HepG2 (cell line): ENCODE measurements around the gene CDKN2AIP. TPM values are rescaled to one million over a fixed set of nuclear protein-coding genes. Genes with fewer than 3 reads are reported as not detected.

ENCODE experiments used
- BORCS8-MEF2B ChIP-seq: sonication (generic); formaldehyde crosslinking; IDR thresholded peaks from 2 replicates; pipeline ENCODE4 v1.8.0; 2022; ENCODE audit warnings: mild to moderate bottlenecking, missing genetic modification reagents
- DR1 ChIP-seq: sonication (generic); formaldehyde crosslinking; IDR thresholded peaks from 2 replicates; pipeline ENCODE4 v1.8.0; 2021; ENCODE audit warnings: mild to moderate bottlenecking, missing genetic modification reagents, inconsistent platforms
- POLR2A ChIP-seq, 2 experiments: IDR thresholded peaks; 2 replicates each; pipeline ENCODE4 v1.6.1; 2011; ENCODE audit warnings: low read depth in 2 of 2, low read length in 2 of 2, mild to moderate bottlenecking in 1 of 2, moderate library complexity in 1 of 2; ENCODE audit not compliant: insufficient read depth in 1 of 2
- RFX1 ChIP-seq: fragments of 450-650 bp; IDR thresholded peaks from 2 replicates; pipeline ENCODE4 v1.6.1; 2017
- RXRA ChIP-seq: sonication (generic); formaldehyde crosslinking; IDR thresholded peaks from 2 replicates; pipeline ENCODE4 v1.5.1; 2020; ENCODE audit warnings: missing genetic modification reagents
- ZFP37 ChIP-seq: sonication (generic); formaldehyde crosslinking; IDR thresholded peaks from 2 replicates; pipeline ENCODE4 v1.4.0; 2020; ENCODE audit warnings: missing genetic modification reagents, borderline replicate concordance
- ZNF431 ChIP-seq: sonication (generic); formaldehyde crosslinking; IDR thresholded peaks from 2 replicates; pipeline ENCODE4 v1.9.0; 2022; ENCODE audit warnings: missing genetic modification reagents, low read depth, mild to moderate bottlenecking, borderline replicate concordance
- ZNF577 ChIP-seq: sonication (generic); formaldehyde crosslinking; IDR thresholded peaks from 2 replicates; pipeline ENCODE4 v1.4.0; 2020; ENCODE audit warnings: mild to moderate bottlenecking, low read depth, missing genetic modification reagents, borderline replicate concordance
- ZNF644 ChIP-seq: IDR thresholded peaks from 2 replicates; pipeline ENCODE4 v1.6.1; 2016; ENCODE audit warnings: low read depth
- ZSCAN30 ChIP-seq: sonication (generic); formaldehyde crosslinking; IDR thresholded peaks from 2 replicates; pipeline ENCODE4 v1.5.0; 2020; ENCODE audit warnings: mild to moderate bottlenecking, missing genetic modification reagents
- polyA plus RNA-seq, 8 experiments: library from polyadenylated mRNA; depleted of rRNA in 3 of 8; stranded (reverse) in 7 of 8; unstranded in 1 of 8; fragments of >200 nt; fragmentation: Illumina TruSeq in 4 of 8; extraction: Trizol in 4 of 8; gene quantifications; 2 replicates each; pipeline versions ENCODE4 v1.2.1 to v1.2.3, GENCODE V29; 2011 to 2016; ENCODE audit warnings: low read depth in 4 of 8, missing spikeins in 1 of 8, mixed read lengths in 1 of 8; ENCODE audit not compliant: insufficient read depth in 1 of 8
- total RNA-seq, 5 experiments: library from RNA; depleted of rRNA; stranded (reverse); fragments of >200 nt; fragmentation: Illumina TruSeq; extraction: Trizol; gene quantifications; 2 replicates each; pipeline ENCODE4 v1.2.3, GENCODE V29; 2016; ENCODE audit warnings: low read depth in 1 of 5
- TF ChIP-seq, protein P1 (sequence below): IDR thresholded peaks from 2 replicates; pipeline ENCODE4 v1.6.1; 2012; ENCODE audit warnings: low read length, improper control_type of control experiment
- TF ChIP-seq, protein P2 (sequence below): sonication (generic); formaldehyde crosslinking; IDR thresholded peaks from 2 replicates; pipeline ENCODE4 v1.5.1; 2020; ENCODE audit warnings: missing genetic modification reagents, mild to moderate bottlenecking, borderline replicate concordance
- TF ChIP-seq, protein P3 (sequence below), 2 experiments: fragments of 450-650 bp in 1 of 2; sonication (generic) in 1 of 2; formaldehyde crosslinking in 1 of 2; IDR thresholded peaks; 2 replicates each; pipeline versions ENCODE4 v1.6.1 to v1.8.0; 2016 to 2022; ENCODE audit warnings: antibody characterized with exemption in 1 of 2, mild to moderate bottlenecking in 1 of 2, missing genetic modification reagents in 1 of 2
- TF ChIP-seq, protein P4 (sequence below): sonication (generic); formaldehyde crosslinking; IDR thresholded peaks from 2 replicates; pipeline ENCODE4 v1.8.0; 2022; ENCODE audit warnings: mild to moderate bottlenecking, missing genetic modification reagents

Gene CDKN2AIP
- total and polyA plus RNA-seq, 2 of the 13 experiments (the other 11 are each of a cell fraction or from before 2014, with no cell fraction given) = 17.0 to 18.7 TPM

DNA sequence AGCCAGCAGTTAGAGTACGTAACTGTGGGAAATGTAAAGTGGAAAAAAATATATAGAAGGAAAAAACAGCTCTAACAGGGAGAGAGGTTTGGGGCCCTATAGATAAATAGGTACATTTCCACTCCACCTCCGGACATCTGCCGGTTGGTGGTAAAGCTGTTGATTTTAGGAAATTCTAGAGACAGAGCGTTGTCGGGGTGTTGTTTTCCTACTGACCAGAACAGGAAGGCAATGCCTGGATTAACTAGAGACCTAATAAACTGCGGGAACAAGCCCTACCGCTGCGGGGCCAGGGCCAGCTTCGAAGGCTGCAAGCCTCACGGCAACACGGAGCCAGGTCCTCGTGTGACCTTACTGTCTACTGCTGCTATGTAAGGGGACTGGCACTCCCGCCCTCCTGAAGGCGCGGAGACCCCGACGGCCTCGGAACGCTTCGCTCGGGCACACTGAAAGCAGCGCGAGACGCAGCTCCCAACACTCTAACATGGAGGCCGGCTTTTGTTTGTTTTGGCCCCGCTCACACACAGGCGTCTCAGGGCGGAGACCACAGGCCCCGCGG is 702 bp upstream of the CDKN2AIP start (continued):
- TF ChIP-seq, protein P1, sequence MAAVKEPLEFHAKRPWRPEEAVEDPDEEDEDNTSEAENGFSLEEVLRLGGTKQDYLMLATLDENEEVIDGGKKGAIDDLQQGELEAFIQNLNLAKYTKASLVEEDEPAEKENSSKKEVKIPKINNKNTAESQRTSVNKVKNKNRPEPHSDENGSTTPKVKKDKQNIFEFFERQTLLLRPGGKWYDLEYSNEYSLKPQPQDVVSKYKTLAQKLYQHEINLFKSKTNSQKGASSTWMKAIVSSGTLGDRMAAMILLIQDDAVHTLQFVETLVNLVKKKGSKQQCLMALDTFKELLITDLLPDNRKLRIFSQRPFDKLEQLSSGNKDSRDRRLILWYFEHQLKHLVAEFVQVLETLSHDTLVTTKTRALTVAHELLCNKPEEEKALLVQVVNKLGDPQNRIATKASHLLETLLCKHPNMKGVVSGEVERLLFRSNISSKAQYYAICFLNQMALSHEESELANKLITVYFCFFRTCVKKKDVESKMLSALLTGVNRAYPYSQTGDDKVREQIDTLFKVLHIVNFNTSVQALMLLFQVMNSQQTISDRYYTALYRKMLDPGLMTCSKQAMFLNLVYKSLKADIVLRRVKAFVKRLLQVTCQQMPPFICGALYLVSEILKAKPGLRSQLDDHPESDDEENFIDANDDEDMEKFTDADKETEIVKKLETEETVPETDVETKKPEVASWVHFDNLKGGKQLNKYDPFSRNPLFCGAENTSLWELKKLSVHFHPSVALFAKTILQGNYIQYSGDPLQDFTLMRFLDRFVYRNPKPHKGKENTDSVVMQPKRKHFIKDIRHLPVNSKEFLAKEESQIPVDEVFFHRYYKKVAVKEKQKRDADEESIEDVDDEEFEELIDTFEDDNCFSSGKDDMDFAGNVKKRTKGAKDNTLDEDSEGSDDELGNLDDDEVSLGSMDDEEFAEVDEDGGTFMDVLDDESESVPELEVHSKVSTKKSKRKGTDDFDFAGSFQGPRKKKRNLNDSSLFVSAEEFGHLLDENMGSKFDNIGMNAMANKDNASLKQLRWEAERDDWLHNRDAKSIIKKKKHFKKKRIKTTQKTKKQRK = no peak
- TF ChIP-seq ZNF577 (CRISPR knock-in tag) (no peak), POLR2A (IDR thresholded peaks at IDR 0.05; ENCODE audit: insufficient read depth in 1 of 2, low read depth in 2 of 2, low read length in 2 of 2) (peak; percentile 79 to 93), RXRA (CRISPR knock-in tag) (peak; percentile 85), DR1 (CRISPR knock-in tag) (peak; percentile 81; the same call in 1 of the 2 replicates), BORCS8-MEF2B (peak; percentile 94), ZSCAN30 (0 out of 2 replicates have a peak, but pooled peaks have one; percentile 11), ZNF431 (peak; percentile 31; the same call in 1 of the 2 replicates), RFX1 (no peak), ZNF644 (CRISPR knock-in tag) (peak; percentile 11; the same call in 1 of the 2 replicates), ZFP37 (CRISPR knock-in tag) (no peak)
- TF ChIP-seq, protein P2, sequence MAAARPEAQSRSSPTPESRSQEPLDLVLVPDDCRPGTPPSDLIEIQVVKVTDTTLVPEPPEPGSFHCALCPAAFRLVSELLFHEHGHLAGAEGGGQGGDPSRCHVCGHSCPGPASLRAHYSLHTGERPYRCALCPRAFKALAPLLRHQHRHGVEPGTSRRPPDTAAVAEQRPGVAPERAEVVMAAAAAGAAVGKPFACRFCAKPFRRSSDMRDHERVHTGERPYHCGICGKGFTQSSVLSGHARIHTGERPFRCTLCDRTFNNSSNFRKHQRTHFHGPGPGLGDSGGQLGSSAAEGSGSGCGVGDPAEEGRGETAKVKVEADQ (CRISPR knock-in tag) = no peak
- TF ChIP-seq, protein P3, sequence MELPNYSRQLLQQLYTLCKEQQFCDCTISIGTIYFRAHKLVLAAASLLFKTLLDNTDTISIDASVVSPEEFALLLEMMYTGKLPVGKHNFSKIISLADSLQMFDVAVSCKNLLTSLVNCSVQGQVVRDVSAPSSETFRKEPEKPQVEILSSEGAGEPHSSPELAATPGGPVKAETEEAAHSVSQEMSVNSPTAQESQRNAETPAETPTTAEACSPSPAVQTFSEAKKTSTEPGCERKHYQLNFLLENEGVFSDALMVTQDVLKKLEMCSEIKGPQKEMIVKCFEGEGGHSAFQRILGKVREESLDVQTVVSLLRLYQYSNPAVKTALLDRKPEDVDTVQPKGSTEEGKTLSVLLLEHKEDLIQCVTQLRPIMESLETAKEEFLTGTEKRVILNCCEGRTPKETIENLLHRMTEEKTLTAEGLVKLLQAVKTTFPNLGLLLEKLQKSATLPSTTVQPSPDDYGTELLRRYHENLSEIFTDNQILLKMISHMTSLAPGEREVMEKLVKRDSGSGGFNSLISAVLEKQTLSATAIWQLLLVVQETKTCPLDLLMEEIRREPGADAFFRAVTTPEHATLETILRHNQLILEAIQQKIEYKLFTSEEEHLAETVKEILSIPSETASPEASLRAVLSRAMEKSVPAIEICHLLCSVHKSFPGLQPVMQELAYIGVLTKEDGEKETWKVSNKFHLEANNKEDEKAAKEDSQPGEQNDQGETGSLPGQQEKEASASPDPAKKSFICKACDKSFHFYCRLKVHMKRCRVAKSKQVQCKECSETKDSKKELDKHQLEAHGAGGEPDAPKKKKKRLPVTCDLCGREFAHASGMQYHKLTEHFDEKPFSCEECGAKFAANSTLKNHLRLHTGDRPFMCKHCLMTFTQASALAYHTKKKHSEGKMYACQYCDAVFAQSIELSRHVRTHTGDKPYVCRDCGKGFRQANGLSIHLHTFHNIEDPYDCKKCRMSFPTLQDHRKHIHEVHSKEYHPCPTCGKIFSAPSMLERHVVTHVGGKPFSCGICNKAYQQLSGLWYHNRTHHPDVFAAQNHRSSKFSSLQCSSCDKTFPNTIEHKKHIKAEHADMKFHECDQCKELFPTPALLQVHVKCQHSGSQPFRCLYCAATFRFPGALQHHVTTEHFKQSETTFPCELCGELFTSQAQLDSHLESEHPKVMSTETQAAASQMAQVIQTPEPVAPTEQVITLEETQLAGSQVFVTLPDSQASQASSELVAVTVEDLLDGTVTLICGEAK (IDR thresholded peaks at IDR 0.05) = no peak
- TF ChIP-seq, protein P3 (CRISPR knock-in tag; IDR thresholded peaks at IDR 0.05) = peak; percentile 71
- TF ChIP-seq, protein P4, sequence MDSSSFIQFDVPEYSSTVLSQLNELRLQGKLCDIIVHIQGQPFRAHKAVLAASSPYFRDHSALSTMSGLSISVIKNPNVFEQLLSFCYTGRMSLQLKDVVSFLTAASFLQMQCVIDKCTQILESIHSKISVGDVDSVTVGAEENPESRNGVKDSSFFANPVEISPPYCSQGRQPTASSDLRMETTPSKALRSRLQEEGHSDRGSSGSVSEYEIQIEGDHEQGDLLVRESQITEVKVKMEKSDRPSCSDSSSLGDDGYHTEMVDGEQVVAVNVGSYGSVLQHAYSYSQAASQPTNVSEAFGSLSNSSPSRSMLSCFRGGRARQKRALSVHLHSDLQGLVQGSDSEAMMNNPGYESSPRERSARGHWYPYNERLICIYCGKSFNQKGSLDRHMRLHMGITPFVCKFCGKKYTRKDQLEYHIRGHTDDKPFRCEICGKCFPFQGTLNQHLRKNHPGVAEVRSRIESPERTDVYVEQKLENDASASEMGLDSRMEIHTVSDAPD (CRISPR knock-in tag) = peak; percentile 63
